ENCODE results near the gene NFATC3.

NFATC3 gene

GRCh38 chr16:68247932-68248331, 162.8 kb downstream of the NFATC3 start:
- TF ChIP-seq, protein P1, sequence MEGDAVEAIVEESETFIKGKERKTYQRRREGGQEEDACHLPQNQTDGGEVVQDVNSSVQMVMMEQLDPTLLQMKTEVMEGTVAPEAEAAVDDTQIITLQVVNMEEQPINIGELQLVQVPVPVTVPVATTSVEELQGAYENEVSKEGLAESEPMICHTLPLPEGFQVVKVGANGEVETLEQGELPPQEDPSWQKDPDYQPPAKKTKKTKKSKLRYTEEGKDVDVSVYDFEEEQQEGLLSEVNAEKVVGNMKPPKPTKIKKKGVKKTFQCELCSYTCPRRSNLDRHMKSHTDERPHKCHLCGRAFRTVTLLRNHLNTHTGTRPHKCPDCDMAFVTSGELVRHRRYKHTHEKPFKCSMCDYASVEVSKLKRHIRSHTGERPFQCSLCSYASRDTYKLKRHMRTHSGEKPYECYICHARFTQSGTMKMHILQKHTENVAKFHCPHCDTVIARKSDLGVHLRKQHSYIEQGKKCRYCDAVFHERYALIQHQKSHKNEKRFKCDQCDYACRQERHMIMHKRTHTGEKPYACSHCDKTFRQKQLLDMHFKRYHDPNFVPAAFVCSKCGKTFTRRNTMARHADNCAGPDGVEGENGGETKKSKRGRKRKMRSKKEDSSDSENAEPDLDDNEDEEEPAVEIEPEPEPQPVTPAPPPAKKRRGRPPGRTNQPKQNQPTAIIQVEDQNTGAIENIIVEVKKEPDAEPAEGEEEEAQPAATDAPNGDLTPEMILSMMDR (IDR thresholded peaks at IDR 0.05; ENCODE audit: low read depth, low read length): no peak
- no peak for DNase-seq (ENCODE audit: extremely low read depth, low read depth)

DNA sequence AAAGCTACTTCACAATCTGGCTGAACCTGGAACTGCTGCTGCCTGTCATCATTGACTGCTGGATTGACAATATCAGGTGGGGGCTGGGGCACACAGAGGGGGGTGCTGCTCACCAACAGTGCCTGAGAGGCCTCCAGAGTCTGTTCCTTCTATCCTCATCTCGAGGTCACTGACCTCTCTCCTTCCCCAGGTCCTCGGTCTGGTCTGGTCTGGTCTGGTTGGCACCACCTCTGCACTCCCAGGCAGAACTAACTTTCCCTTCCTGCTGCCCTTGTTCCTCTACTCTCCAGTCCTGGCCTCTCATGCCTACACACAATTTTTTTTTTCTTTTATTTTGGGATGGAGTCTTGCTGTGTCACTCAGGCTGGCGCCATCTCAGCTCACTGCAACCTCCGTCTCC, 164.2 kb downstream of the NFATC3 start:
- no peak for DNase-seq (ENCODE audit: extremely low read depth, low read depth)
- TF ChIP-seq, protein P1 (IDR thresholded peaks at IDR 0.05; ENCODE audit: low read depth, low read length): no peak

- no peak for DNase-seq (ENCODE audit: extremely low read depth, low read depth)
- TF ChIP-seq, protein P1 (IDR thresholded peaks at IDR 0.05; ENCODE audit: low read depth, low read length): no peak
Measured at GRCh38 chr16:68250951-68251350, 165.8 kb downstream of the NFATC3 start.

DNA sequence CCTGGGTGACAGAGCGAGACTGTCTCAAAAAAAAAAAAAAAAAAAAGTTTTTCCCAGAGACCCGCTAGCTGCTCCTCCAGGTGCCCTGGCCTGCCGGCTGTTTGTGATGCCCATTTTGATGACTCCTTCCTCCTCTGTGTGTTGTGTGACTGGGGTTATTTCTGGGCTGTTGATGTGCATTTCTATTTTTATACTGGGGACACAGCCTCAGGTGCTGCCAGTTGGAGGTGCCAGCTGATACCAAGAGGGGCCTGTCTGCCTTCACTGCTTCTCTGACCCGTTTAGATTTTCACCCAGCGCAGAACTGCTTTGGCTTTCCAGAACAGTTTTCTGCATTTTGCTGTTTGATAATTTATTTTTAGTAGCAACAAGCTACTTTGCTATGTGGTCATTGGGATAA, 166.7 kb downstream of the NFATC3 start:
- TF ChIP-seq, protein P1 (IDR thresholded peaks at IDR 0.05; ENCODE audit: low read depth, low read length): no peak
- no peak for DNase-seq (ENCODE audit: extremely low read depth, low read depth)

GRCh38 chr16:68252383-68252782, 167.2 kb downstream of the NFATC3 start:
- TF ChIP-seq, protein P1 (IDR thresholded peaks at IDR 0.05; ENCODE audit: low read depth, low read length): no peak
- DNase-seq (ENCODE audit: extremely low read depth, low read depth): no peak

DNA sequence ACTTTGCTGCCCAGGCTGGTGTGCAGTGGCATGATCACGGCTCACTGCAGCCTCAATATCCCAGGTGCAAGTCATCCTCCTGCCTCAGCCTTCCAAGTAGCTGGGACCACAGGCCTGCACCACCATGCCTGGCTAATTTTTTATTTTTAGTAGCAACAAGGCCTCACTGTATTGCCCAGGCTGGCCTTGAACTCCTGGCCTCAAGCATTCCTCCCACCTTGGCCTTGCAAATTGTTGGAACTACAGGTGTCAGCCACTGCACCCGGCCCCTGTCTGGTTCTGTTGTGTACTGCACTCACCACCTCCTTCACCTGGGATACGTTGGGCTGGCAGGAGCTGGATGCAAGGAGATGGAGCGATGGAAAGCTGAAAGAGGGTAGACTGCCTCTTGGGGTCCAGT, 168.6 kb downstream of the NFATC3 start:
- TF ChIP-seq, protein P1 (IDR thresholded peaks at IDR 0.05; ENCODE audit: low read depth, low read length): no peak
- DNase-seq (ENCODE audit: extremely low read depth, low read depth): no peak

DNA sequence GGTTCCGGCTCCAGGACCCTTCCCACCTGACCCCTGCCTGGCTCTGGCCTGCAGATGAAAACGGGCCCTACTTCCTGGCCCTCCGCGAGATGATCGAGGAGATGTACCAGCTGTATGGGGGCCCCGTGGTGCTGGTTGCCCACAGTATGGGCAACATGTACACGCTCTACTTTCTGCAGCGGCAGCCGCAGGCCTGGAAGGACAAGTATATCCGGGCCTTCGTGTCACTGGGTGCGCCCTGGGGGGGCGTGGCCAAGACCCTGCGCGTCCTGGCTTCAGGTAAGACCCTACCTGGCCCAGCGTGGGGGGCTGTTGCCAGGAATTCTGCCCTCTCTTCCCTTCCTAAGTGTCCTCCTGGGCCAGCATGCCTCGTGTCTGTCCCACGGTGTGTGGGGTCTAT, 170.5 kb downstream of the NFATC3 start:
- DNase-seq (ENCODE audit: extremely low read depth, low read depth): no peak
- TF ChIP-seq, protein P1 (IDR thresholded peaks at IDR 0.05; ENCODE audit: low read depth, low read length): no peak

All from AG09319 (cell line).